ENCODE data around the gene TSEN34.
"Not testable (repeated sequence)": the region's sequence is repeated elsewhere in the genome, so short reads cannot be mapped to it uniquely, and the experiment has no call there.

DNA sequence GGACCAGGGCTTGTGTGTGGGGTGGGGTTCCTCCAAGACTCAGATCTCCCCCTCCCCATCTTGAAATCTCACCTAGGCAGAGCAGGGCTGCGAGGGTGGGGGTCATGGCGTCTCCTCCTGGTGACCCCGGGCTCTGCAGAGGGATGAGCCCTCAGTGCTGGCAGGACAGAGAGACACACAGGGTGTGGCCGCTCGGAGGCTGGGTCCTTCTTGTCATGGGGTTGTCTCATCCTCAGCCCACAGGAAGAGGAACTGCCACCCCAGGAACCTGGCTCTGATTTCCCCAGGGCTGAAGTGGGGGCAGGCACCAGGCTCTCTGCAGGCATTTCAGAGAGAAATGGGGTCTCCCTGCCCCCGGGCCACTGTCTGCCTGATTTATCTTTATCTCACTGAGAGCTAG lies 51.5 kb downstream of the TSEN34 start, which contains the start of gene LILRA6:
- TF ChIP-seq POLR2A, EP300 (IDR thresholded peaks at IDR 0.05): not testable (repeated sequence)

All from upper lobe of left lung (tissue), 4 donors.